GM19193 (cell line): Measurements from ENCODE around the gene MET.

Experiments used
- POLR2A ChIP-seq: IDR thresholded peaks from 4 replicates; pipeline ENCODE4 v1.6.1; 2011; ENCODE audit not compliant: insufficient read depth, insufficient read length; ENCODE audit errors: extremely low read depth

MET gene

GRCh38 chr7:116790025-116790424 lies 118.0 kb downstream of the MET start:
- TF ChIP-seq POLR2A, result no peak

DNA sequence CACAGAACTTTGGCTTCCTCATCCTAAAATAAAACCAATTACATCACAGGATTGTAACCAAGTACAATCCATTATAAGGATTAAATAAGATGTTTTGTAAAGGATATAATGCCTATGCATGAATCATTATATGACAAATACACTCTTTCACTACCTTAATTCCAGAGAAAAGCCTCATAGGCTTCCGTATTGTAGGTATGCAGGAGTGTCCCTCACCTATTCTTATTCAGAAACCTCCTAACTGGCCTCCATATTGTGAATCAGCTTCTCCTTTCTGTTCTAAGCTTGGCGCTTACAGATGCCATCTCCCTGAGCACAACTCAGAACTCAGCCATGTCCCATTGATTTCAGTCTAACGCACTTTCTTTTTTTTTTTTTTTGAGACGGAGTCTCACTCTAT lies 120.8 kb downstream of the MET start:
- no peak for TF ChIP-seq POLR2A

- no peak for TF ChIP-seq POLR2A
Measured at GRCh38 chr7:116793795-116794340, 121.9 kb downstream of the MET start.

DNA sequence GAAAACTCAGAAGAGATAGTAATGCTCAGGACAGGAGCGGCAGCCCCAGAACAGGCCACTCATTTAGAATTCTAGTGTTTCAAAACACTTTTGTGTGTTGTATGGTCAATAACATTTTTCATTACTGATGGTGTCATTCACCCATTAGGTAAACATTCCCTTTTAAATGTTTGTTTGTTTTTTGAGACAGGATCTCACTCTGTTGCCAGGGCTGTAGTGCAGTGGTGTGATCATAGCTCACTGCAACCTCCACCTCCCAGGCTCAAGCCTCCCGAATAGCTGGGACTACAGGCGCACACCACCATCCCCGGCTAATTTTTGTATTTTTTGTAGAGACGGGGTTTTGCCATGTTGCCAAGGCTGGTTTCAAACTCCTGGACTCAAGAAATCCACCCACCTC lies 124.5 kb downstream of the MET start:
- TF ChIP-seq POLR2A, result no peak

- TF ChIP-seq POLR2A, result no peak
Measured at GRCh38 chr7:116797612-116798011, 125.6 kb downstream of the MET start.

DNA sequence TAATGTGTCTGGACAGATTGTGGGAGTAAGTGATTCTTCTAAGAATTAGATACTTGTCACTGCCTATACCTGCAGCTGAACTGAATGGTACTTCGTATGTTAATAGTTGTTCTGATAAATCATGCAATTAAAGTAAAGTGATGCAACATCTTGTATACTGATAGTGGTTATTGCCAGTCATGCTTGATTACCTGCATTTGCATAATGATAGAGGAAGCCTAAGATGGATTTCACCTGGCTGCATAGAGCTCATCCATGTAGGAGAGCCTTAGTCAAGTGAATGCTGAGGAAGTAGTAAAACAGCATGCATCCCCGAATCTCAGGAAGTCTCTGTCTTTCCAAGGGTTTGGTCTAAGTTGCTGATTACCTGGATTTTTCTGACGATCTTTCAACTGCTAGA lies 126.2 kb downstream of the MET start:
- no peak for TF ChIP-seq POLR2A

DNA sequence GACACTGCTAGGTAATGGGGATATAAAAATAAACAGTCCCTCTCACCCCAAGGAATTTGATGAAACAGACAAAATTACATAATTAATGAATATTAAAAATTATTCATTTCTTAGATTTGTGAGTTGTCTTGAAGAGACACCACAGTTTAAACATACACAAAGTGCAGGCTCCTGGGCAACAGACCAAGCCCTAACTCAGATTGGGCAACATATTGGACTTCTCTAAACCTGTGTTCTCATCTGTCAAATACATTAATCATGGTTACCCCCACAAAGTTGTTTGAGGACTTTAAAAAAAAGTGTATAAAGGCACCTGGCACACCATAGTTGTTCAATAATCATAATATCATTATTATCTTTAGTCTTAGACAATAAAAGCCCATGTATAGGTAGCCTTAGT lies 127.9 kb downstream of the MET start:
- no peak for TF ChIP-seq POLR2A

DNA sequence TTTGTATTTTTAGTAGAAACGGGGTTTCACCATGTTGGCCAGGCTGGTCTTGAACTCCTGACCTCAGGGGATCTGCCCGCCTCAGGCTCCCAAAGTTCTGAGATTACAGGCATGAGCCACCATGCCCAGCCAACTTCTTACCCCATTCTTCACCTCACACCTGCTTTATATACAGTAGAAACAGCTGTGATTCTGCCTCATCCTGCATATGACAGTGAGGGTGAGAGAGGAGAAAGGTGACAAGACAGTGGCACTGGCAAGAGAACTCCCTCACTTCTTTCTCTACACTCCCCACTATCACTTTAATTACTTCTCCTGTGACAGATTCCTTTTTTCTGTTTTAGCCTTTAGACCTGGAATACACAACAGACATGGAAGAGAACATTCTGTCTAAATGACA lies 128.6 kb downstream of the MET start:
- TF ChIP-seq POLR2A, result no peak

DNA sequence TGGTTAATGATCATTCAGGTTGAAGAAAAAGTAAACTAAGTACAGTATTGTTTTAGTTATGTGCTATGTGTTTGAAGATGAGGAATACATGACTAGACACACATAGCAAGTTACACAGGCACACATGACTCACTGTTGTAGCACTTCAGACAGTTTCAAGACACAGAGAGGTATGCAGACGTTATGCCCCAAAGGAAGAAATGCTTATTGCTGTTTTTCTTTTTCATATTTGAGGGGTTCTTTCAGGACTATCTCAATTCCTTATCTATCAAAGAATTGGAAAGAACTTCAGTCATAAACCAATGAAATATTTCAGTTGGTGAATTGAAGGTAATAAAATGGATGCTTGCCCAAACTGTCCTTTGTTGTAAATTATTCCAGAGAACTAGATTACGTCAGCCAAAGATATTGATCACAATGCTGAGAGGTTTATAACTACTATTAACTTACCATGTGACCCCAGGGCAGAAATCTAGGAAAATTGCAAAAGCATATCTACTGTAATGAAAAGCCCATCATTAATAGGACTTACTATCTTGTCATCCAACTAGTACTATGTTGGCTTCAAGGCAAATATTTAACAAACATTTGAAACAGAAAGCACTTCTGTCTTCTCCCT lies 129.2 kb downstream of the MET start:
- no peak for TF ChIP-seq POLR2A

DNA sequence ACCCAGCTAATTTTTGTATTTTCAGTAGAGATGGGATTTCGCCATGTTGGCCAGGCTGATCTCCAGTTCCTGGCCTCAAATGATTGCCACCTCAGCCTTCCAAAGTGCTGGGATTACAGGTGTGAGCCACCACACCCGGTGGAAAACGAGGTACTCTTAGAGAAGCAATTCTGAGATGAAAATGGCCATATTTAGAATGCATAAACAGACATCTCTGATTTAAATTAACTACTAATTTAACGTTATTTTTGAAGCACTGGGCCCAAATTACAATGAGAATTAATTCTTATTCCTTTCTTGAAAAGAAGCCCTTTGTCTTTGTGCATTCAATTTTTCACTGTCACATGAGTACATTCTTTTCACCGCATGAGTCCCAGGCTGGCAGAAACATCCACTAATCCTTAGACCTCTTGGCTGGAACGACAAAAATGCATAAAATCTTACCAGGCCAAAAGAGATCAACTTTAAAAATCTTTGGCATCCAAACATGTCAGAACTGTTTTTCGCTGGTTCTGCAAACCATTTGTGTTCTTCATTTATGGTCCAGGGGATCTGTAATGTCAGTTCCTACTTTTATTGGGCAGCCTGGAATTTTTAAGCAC lies 130.2 kb downstream of the MET start:
- no peak for TF ChIP-seq POLR2A

DNA sequence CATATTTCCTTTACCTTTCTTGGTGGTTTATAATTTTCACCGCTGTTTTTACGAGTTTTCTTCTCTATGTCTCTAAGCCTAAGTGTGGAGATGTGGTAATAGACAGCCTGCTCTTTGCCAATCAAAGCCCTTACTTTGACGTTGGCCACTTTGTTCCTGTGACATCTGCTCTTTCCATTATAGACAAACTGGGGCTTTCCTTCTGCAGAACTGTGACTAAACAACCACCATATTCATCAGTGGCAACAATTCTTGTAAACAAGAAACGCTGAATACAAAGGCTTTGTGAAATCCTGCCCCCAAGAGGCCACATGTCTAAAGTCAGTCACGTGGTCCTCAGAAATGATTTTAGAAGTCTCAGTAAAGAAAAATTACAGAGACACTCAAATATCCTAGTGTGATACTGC lies 130.8 kb downstream of the MET start:
- no peak for TF ChIP-seq POLR2A

GRCh38 chr7:116804471-116804870 lies 132.5 kb downstream of the MET start:
- no peak for TF ChIP-seq POLR2A

DNA sequence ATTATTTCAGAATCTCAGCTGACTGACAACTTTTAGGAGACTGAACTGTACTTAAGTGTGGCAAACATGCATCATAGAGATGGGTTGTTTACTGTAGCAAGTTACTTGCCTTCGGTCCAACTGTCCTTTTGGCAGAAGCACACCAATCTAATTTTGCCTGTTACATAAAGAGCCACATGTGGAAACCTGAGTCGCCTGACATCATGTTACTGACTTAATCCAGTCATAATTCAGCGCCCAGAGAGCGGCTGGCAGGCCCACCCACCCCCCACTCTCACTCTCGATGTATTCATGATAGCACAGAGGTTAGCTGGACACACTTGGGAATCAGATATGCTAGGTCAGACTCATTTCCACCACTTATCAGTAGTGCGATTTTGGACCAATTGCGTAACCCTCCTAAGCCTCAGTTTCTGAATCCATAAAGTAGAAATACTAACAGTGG lies 133.1 kb downstream of the MET start:
- no peak for TF ChIP-seq POLR2A

DNA sequence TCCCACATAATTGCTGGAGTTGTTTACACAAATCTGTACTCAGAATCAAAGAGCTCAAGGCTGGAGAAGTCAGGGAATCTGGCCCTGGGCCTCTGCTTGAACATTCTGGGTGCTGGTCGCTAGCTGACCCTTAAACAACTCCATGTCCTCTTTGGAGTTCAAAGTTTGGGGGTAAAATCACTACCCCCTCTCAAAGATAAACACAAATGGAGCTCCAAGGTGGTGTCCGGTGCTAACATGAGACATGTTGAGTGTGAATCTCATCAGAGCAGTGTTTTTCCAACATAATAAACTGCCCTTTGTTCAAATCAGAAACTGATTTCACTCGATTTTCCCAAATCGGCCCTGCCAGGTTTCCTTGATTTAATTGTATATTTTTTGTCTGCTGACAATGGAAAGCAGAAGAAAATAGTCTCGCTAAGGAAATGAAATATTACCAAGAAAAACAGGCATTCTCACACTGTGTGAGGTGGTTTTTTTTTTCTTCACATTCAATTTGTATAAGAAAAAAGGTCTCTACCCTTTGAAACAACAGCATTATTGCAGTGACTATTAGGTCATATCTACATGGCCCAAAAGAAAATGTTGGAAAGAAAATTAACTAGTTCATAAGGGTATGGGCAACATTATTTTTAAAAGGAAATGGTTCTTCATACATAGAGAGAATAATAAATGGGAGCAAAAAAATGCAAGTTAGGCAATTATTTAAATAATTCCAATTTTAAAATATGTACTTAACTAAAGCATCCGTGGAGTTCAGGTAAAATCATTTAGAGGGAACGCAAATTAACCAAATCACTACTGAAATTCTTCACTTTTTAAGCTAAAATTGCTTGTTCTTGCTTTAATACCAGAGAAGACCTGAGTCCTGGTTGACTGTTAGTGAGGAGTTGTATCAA lies 134.3 kb downstream of the MET start:
- no peak for TF ChIP-seq POLR2A

GRCh38 chr7:116807011-116807560 lies 135.1 kb downstream of the MET start:
- no peak for TF ChIP-seq POLR2A
